Loucy (cell line): ENCODE results near the gene DBNL.

Experiments
- H2AFZ ChIP-seq: fragments of 200-600 bp; sonication (generic); 2 replicates; pipeline ENCODE4 v1.6.0; 2016; ENCODE audit warnings: antibody characterized with exemption, mild to moderate bottlenecking, low read length, moderate library complexity
- H3F3A ChIP-seq: fragments of 200-600 bp; 2 replicates; pipeline ENCODE4 v1.6.0; 2016; ENCODE audit warnings: antibody characterized with exemption, low read depth, mild to moderate bottlenecking
- H3K27me3 ChIP-seq: fragments of 200-600 bp; sonication (generic); 2 replicates; pipeline ENCODE4 v1.6.1; 2014; ENCODE audit warnings: low read length, mild to moderate bottlenecking; ENCODE audit not compliant: insufficient read depth, poor library complexity, severe bottlenecking
- H3K36me3 ChIP-seq: fragments of 200-600 bp; sonication (generic); 2 replicates; pipeline ENCODE4 v1.6.1; 2016; ENCODE audit warnings: low read length; ENCODE audit not compliant: insufficient read depth
- H3K4me1 ChIP-seq: fragments of 200-600 bp; sonication (generic); 2 replicates; pipeline ENCODE4 v1.5.1; 2014; ENCODE audit warnings: low read length, mild to moderate bottlenecking; ENCODE audit not compliant: insufficient read depth, poor library complexity, severe bottlenecking
- H3K4me2 ChIP-seq: fragments of 200-600 bp; sonication (generic); 2 replicates; pipeline ENCODE4 v1.6.0; 2014; ENCODE audit warnings: antibody characterized with exemption, low read length, low read depth, mild to moderate bottlenecking; ENCODE audit not compliant: poor library complexity, severe bottlenecking
- H3K4me3 ChIP-seq: fragments of 200-600 bp; sonication (generic); 2 replicates; pipeline ENCODE4 v1.5.1; 2014; ENCODE audit warnings: low read length, mild to moderate bottlenecking, mixed read lengths; ENCODE audit not compliant: poor library complexity, severe bottlenecking
- H3K79me2 ChIP-seq: fragments of 200-600 bp; sonication (generic); 2 replicates; pipeline ENCODE4 v1.6.1; 2014; ENCODE audit warnings: low read length; ENCODE audit not compliant: insufficient read depth
- H3K9ac ChIP-seq: fragments of 200-600 bp; sonication (generic); 2 replicates; pipeline ENCODE4 v1.6.0; 2014; ENCODE audit warnings: mild to moderate bottlenecking, low read depth, low read length, moderate library complexity; ENCODE audit not compliant: poor library complexity, severe bottlenecking
- H3K9me2 ChIP-seq: fragments of 200-600 bp; sonication (generic); replicated peaks from 2 replicates; pipeline ENCODE4 v1.6.1; 2016; ENCODE audit warnings: low read depth, low read length, mixed read lengths
- H3K9me3 ChIP-seq: fragments of 200-600 bp; sonication (generic); 2 replicates; pipeline ENCODE4 v1.6.1; 2014; ENCODE audit warnings: mild to moderate bottlenecking, antibody characterized with exemption, low read length, low read depth; ENCODE audit not compliant: insufficient read depth
- H4K20me1 ChIP-seq: fragments of 200-600 bp; sonication (generic); 2 replicates; pipeline ENCODE4 v1.6.0; 2014; ENCODE audit warnings: antibody characterized with exemption, low read length, mild to moderate bottlenecking; ENCODE audit not compliant: insufficient read depth, poor library complexity, severe bottlenecking
- CTCF ChIP-seq: fragments of 200-600 bp; sonication (generic); conservative IDR thresholded peaks from 2 replicates; pipeline ENCODE4 v1.5.1; 2014; ENCODE audit warnings: mild to moderate bottlenecking, antibody characterized with exemption, low read length
- EZH2phosphoT487 ChIP-seq: fragments of 200-600 bp; IDR thresholded peaks from 2 replicates; pipeline ENCODE4 v1.6.1; 2018; ENCODE audit warnings: antibody characterized with exemption, mild to moderate bottlenecking, moderate library complexity, borderline replicate concordance

The DBNL gene

DNA sequence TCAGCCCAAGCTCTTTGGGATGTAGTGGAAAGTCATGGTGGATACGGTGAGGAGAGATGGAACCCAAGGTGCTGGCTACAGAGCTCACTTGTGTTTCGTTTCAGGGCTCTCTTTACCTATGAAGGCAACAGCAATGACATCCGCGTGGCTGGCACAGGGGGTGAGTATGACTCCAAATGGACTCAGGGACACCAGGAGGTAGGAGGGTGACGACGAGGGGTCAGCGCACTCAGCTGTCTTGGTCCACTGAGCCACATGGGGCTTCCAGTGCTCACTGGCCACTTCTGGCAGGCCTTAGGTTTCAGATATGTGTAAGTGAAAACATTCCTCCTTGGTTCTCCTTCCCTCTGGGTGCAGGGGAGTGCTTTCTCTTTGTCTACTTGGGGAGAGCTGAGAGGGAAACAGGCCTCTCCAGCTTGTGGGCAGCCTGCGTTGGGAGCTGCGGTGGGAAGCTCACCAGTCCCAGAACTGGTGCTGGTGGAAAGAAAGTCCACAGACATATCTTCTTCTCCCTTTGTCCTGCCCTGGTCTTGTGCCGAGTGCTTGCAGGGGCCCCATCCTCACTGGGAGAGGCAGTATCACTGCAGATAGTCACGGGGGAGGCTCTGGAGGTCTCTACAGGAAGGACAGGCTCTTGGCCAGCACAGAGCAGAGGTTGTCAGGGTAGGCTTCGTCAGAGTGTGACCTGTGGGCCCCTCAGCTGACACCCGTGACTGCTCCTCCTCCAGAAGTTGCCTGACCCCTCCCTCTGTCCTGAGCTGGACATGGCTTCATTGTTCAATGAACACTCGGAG, 5.8 kb downstream of the DBNL start:
- Histone ChIP-seq H2AFZ (no peak overlapping the region), H3F3A (no peaks in the 10 kb centered on the region), H3K4me3 (no peak overlapping the region), H3K4me1 (peaks cover 29% of the 10 kb centered on the region), H3K27me3 (no peaks in the 10 kb centered on the region), H3K4me2 (peak overlapping the region; percentile 10), H3K9ac (no peak overlapping the region), H3K79me2 (peaks cover 56% of the 10 kb centered on the region), H4K20me1 (peaks cover 26% of the 10 kb centered on the region), H3K9me3 (no peaks in the 10 kb centered on the region), H3K9me2 (no peaks in the 10 kb centered on the region), H3K36me3 (peaks cover 35% of the 10 kb centered on the region; the same call in 1 of the 2 replicates)
- no peak for TF ChIP-seq CTCF

GRCh38 chr7:44050915-44051560, 6.5 kb downstream of the DBNL start:
- no peak for TF ChIP-seq EZH2phosphoT487
- TF ChIP-seq CTCF, result no peak
- H3F3A ChIP-seq, result no peaks in the 10 kb centered on the region
- H3K4me3 ChIP-seq, result no peak overlapping the region
- no peaks in the 10 kb centered on the region for H3K9me2 ChIP-seq
- peaks cover 35% of the 10 kb centered on the region; the same call in 1 of the 2 replicates for H3K36me3 ChIP-seq
- no peaks in the 10 kb centered on the region for H3K27me3 ChIP-seq
- peaks cover 52% of the 10 kb centered on the region for H3K79me2 ChIP-seq
- no peak overlapping the region for H3K4me2 ChIP-seq
- peaks cover 19% of the 10 kb centered on the region for H4K20me1 ChIP-seq
- no peak overlapping the region for H3K9ac ChIP-seq
- no peak overlapping the region for H2AFZ ChIP-seq
- H3K4me1 ChIP-seq, result peaks cover 22% of the 10 kb centered on the region
- no peaks in the 10 kb centered on the region for H3K9me3 ChIP-seq

GRCh38 chr7:44051611-44052220, 7.2 kb downstream of the DBNL start:
- TF ChIP-seq EZH2phosphoT487 (no peak), CTCF (no peak)
- Histone ChIP-seq H3K79me2 (peaks cover 48% of the 10 kb centered on the region), H3K36me3 (peaks cover 42% of the 10 kb centered on the region; the same call in 1 of the 2 replicates), H3K9me2 (no peaks in the 10 kb centered on the region), H3K27me3 (no peaks in the 10 kb centered on the region), H3K4me1 (peaks cover 15% of the 10 kb centered on the region), H3K9ac (no peak overlapping the region), H3K4me3 (no peak overlapping the region), H2AFZ (no peak overlapping the region), H3K9me3 (no peaks in the 10 kb centered on the region), H3F3A (no peaks in the 10 kb centered on the region), H4K20me1 (peaks cover 14% of the 10 kb centered on the region), H3K4me2 (no peak overlapping the region)
